PC-9 (cell line): Measurements from ENCODE around the gene HIF1A. TPM values are rescaled to one million over a fixed set of nuclear protein-coding genes. Genes with fewer than 3 reads are reported as not detected.
A peak's percentile ranks its signal among the peaks of the same experiment; 100 is the strongest.

Experiments
- BruUV-seq: library from RNA; stranded (reverse); fragments of 400-500 nt; replicated peaks from 2 replicates; lab custom pipeline; 2021; lab: Mats Ljungman, UMichigan
- CTCF ChIA-PET: fragments of 300-600 bp; sonication (Branson Sonifier 250); formaldehyde crosslinking; loops from one replicate; lab custom pipeline; 2022; ENCODE audit warnings: antibody characterized with exemption; lab: Charles Lee
- POLR2A ChIA-PET: fragments of 300-600 bp; sonication (Branson Sonifier 250); formaldehyde crosslinking; loops from one replicate; lab custom pipeline; 2022; ENCODE audit warnings: antibody characterized with exemption; ENCODE audit not compliant: unreplicated experiment; lab: Charles Lee
- DNase-seq, 2 experiments: peaks; one replicate each; pipeline versions ENCODE4 v3.0.0 to v3.0.0-alpha.2; 2015 to 2022; ENCODE audit warnings: mixed read lengths in 1 of 2
- H2AFZ ChIP-seq: fragments of 200-600 bp; sonication (generic); 2 replicates; pipeline ENCODE4 v1.8.1; 2017; ENCODE audit warnings: antibody characterized with exemption
- H3F3A ChIP-seq: fragments of 200-600 bp; sonication (generic); 2 replicates; pipeline ENCODE4 v1.8.1; 2017; ENCODE audit warnings: antibody characterized with exemption, mild to moderate bottlenecking, low read depth; ENCODE audit not compliant: insufficient read depth
- H3K27ac ChIP-seq: fragments of 200-600 bp; sonication (generic); 2 replicates; pipeline ENCODE4 v1.6.1; 2016; ENCODE audit warnings: mixed run types
- H3K27me3 ChIP-seq: fragments of 200-600 bp; sonication (generic); 2 replicates; pipeline ENCODE4 v1.6.1; 2016; ENCODE audit warnings: low read depth, mixed run types; ENCODE audit not compliant: insufficient read depth
- H3K36me3 ChIP-seq: fragments of 200-600 bp; sonication (generic); 2 replicates; pipeline ENCODE4 v1.6.1; 2016; ENCODE audit warnings: low read depth, mixed run types
- H3K4me1 ChIP-seq: fragments of 200-600 bp; sonication (generic); replicated peaks from 2 replicates; pipeline ENCODE4 v1.6.1; 2016; ENCODE audit warnings: mixed run types; ENCODE audit not compliant: insufficient read depth
- H3K4me2 ChIP-seq: fragments of 200-600 bp; sonication (generic); 2 replicates; pipeline ENCODE4 v1.6.1; 2017; ENCODE audit warnings: mixed run types
- H3K4me3 ChIP-seq: fragments of 200-600 bp; sonication (generic); 2 replicates; pipeline ENCODE4 v1.6.1; 2016; ENCODE audit warnings: mixed run types
- H3K79me2 ChIP-seq: fragments of 200-600 bp; sonication (generic); 2 replicates; pipeline ENCODE4 v1.6.1; 2017; ENCODE audit warnings: low read depth, mixed run types
- H3K9me2 ChIP-seq: fragments of 200-600 bp; sonication (generic); 2 replicates; pipeline ENCODE4 v1.8.1; 2017; ENCODE audit warnings: mild to moderate bottlenecking; ENCODE audit not compliant: insufficient read depth
- H3K9me3 ChIP-seq: fragments of 200-600 bp; sonication (generic); 2 replicates; pipeline ENCODE4 v1.8.1; 2016; ENCODE audit warnings: low read depth; ENCODE audit not compliant: insufficient read depth
- H4K20me1 ChIP-seq: fragments of 200-600 bp; sonication (generic); 2 replicates; pipeline ENCODE4 v1.8.1; 2017; ENCODE audit not compliant: insufficient read depth
- EZH2 ChIP-seq: fragments of 200-600 bp; sonication (generic); IDR thresholded peaks from 2 replicates; pipeline ENCODE4 v1.8.0; 2017; ENCODE audit warnings: antibody characterized with exemption, low read depth
- intact Hi-C: fragments of 100-400 bp; cut with micrococcal nuclease; formaldehyde crosslinking; loops from one replicate; pipeline ENCODE4 v1.10.0; 2022; ENCODE audit not compliant: unreplicated experiment
- total RNA-seq: library from RNA; stranded (reverse); gene quantifications from 2 replicates; pipeline ENCODE4 v1.2.3, GENCODE V29; 2021
- TF ChIP-seq, protein P1 (sequence below): fragments of 200-600 bp; sonication (generic); conservative IDR thresholded peaks from 2 replicates; pipeline ENCODE4 v1.6.1; 2017; ENCODE audit warnings: mixed run types, antibody characterized with exemption, mild to moderate bottlenecking, moderate library complexity

The HIF1A gene
- total RNA-seq, 1 experiment from 2014 or later, result 146 TPM

DNA sequence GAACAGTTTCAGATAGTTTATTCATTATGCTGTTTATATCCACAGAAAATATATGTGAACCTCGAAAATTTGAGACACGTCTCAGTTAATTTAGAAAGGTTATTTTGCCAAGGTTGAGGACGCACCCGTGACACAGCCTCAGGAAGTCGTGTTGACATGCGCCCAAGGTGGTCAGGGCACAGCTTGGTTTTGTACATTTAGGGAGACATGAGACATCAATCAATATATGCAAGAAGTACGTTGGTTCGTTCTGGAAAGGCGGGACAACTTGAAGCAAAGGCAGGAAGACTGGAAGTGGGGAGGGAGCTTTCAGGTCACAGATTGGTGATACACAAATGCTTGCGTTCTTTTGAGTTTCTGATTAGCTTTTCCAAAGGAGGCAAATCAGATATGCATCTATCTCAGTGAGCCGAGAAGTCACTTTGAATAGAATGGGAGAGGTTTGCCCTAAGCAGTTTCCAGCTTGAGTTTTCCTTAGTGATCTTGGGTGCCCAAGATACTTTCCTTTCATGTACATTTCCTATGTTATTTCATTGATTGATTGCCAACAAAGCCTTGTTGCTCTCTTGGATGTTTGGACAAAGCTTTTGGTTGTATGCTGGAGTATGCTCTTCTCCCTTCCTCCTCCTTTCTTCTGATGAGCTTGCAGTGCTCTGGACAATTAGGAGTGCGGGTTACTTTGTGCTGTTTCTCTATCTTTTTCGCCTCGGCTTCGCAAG, 70.1 kb downstream of the HIF1A start:
- intact Hi-C loops, result no loop called here
- H2AFZ ChIP-seq, result no peak overlapping the region
- ChIA-PET CTCF (interaction anchor here (0.6 to 0.7 kb wide), 2 partner anchors 305 to 466 kb away, joined by 3 to 5 read pairs; no protein-coding TSS in a partner anchor), POLR2A (interaction anchor here (0.7 kb wide), 1 partner anchor 16 kb away, joined by 8 read pairs; no protein-coding TSS in a partner anchor)
- H4K20me1 ChIP-seq, result no peaks in the 10 kb centered on the region; the same call in 1 of the 2 replicates
- no peaks in the 10 kb centered on the region for H3K27me3 ChIP-seq
- no peak overlapping the region for H3K27ac ChIP-seq
- no peaks in the 10 kb centered on the region for H3K9me3 ChIP-seq
- H3K4me3 ChIP-seq, result peak overlapping the region; percentile 72; the same call in 1 of the 2 replicates
- H3K36me3 ChIP-seq, result peaks cover 29% of the 10 kb centered on the region
- peaks cover 40% of the 10 kb centered on the region for H3K4me1 ChIP-seq
- H3K4me2 ChIP-seq, result peak overlapping the region; percentile 90
- DNase-seq, result no peak
- H3F3A ChIP-seq, result peaks cover 9% of the 10 kb centered on the region
- peaks cover 66% of the 10 kb centered on the region for H3K79me2 ChIP-seq
- no peak for TF ChIP-seq EZH2
- no TSS peak for BruUV-seq
- no peaks in the 10 kb centered on the region for H3K9me2 ChIP-seq

DNA sequence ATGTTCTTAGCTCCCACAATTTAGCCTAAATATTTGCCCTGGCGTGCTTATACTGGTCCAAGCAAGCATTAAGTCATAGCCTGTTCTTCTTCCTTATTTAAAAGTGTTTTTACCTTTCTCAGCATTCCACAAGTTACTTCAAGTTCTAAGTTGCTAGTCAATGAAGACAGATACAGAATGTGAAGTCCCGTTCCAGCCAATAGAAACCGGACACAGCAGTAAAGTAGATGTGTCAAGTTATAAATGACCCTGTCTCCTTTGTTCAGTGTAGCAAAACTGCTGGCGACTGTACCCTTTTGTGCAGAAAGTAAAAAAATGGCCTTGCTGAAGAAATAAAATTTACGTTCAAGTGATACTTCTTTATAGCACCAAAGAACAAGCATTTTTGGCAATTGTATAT, 70.8 kb downstream of the HIF1A start:
- ChIA-PET POLR2A (interaction anchor here (0.7 kb wide), 1 partner anchor 17 kb away, joined by 8 read pairs; no protein-coding TSS in a partner anchor), CTCF (no interaction called here)
- DNase-seq, result no peak
- TF ChIP-seq EZH2, result no peak
- TF ChIP-seq, protein P1, sequence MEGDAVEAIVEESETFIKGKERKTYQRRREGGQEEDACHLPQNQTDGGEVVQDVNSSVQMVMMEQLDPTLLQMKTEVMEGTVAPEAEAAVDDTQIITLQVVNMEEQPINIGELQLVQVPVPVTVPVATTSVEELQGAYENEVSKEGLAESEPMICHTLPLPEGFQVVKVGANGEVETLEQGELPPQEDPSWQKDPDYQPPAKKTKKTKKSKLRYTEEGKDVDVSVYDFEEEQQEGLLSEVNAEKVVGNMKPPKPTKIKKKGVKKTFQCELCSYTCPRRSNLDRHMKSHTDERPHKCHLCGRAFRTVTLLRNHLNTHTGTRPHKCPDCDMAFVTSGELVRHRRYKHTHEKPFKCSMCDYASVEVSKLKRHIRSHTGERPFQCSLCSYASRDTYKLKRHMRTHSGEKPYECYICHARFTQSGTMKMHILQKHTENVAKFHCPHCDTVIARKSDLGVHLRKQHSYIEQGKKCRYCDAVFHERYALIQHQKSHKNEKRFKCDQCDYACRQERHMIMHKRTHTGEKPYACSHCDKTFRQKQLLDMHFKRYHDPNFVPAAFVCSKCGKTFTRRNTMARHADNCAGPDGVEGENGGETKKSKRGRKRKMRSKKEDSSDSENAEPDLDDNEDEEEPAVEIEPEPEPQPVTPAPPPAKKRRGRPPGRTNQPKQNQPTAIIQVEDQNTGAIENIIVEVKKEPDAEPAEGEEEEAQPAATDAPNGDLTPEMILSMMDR, result no peak
- H3K27ac ChIP-seq, result no peak overlapping the region
- no peaks in the 10 kb centered on the region; the same call in 1 of the 2 replicates for H4K20me1 ChIP-seq
- peaks cover 8% of the 10 kb centered on the region for H3F3A ChIP-seq
- H3K27me3 ChIP-seq, result no peaks in the 10 kb centered on the region
- BruUV-seq, result no TSS peak
- H3K9me2 ChIP-seq, result no peaks in the 10 kb centered on the region
- H3K4me3 ChIP-seq, result no peak overlapping the region
- no peaks in the 10 kb centered on the region for H3K9me3 ChIP-seq
- no peak overlapping the region for H2AFZ ChIP-seq
- H3K79me2 ChIP-seq, result peaks cover 66% of the 10 kb centered on the region
- intact Hi-C loops, result no loop called here
- H3K36me3 ChIP-seq, result peaks cover 37% of the 10 kb centered on the region
- peaks cover 40% of the 10 kb centered on the region for H3K4me1 ChIP-seq
- peak overlapping the region; percentile 90 for H3K4me2 ChIP-seq

DNA sequence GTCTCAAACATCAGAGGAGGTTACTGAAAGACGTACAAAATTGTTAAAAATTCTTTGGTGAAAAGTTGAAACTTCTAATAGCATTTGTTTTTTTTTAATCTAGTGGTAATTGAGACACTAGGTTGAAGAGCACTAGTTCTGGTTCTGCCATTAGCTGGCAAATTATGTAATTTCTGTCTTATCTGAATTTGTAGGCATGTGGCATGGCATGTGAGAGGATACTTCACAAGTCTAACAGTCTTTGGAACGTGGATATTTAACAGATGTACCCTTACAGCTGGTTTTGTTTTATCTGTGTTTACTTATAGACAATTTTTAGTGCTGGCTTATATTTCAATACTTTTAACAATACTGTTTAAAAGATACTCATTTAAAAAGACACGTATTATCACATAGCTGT, 72.9 kb downstream of the HIF1A start:
- Histone ChIP-seq H3K27me3 (no peaks in the 10 kb centered on the region), H3F3A (no peaks in the 10 kb centered on the region; the same call in 1 of the 2 replicates), H3K27ac (no peak overlapping the region), H3K4me2 (no peak overlapping the region), H4K20me1 (no peaks in the 10 kb centered on the region; the same call in 1 of the 2 replicates), H3K9me2 (no peaks in the 10 kb centered on the region), H3K79me2 (peaks cover 57% of the 10 kb centered on the region), H3K9me3 (no peaks in the 10 kb centered on the region), H2AFZ (no peak overlapping the region), H3K4me1 (peaks cover 34% of the 10 kb centered on the region), H3K4me3 (no peak overlapping the region), H3K36me3 (peaks cover 48% of the 10 kb centered on the region)
- CTCF ChIA-PET, result no interaction called here
- POLR2A ChIA-PET, result interaction anchor here (0.6 kb wide), 1 partner anchor 284 kb away, joined by 5 read pairs; no protein-coding TSS in a partner anchor
- no TSS peak for BruUV-seq
- no peak for DNase-seq
- intact Hi-C loops, result no loop called here
- TF ChIP-seq EZH2, result no peak
- TF ChIP-seq, protein P1, result no peak
